Activated T-cell treated with anti-CD3 and anti-CD28 coated beads, Interleukin-2, amount 50 U/mL, for 24 hours (primary cell): Measurements from ENCODE around the gene ZDHHC13.

Experiments
- DNase-seq: peaks from one replicate; pipeline ENCODE4 v3.0.0-alpha.2; 2020
- H3K27ac Mint-ChIP-seq: 2 replicates; pipeline ENCODE4 v1.8.0; 2020; ENCODE audit warnings: mild to moderate bottlenecking, mixed read lengths
- H3K27me3 Mint-ChIP-seq: 2 replicates; pipeline ENCODE4 v1.8.0; 2020; ENCODE audit warnings: mixed read lengths
- H3K36me3 Mint-ChIP-seq: 2 replicates; pipeline ENCODE4 v1.8.0; 2020; ENCODE audit warnings: low read depth, mixed read lengths
- H3K4me1 Mint-ChIP-seq: 2 replicates; pipeline ENCODE4 v1.8.0; 2020; ENCODE audit warnings: low read depth, mixed read lengths
- H3K4me3 Mint-ChIP-seq: 2 replicates; pipeline ENCODE4 v1.8.0; 2020; ENCODE audit warnings: mild to moderate bottlenecking, moderate library complexity, mixed read lengths
- H3K9me3 Mint-ChIP-seq: 2 replicates; pipeline ENCODE4 v1.8.0; 2020; ENCODE audit warnings: mixed read lengths

ZDHHC13 gene

DNA sequence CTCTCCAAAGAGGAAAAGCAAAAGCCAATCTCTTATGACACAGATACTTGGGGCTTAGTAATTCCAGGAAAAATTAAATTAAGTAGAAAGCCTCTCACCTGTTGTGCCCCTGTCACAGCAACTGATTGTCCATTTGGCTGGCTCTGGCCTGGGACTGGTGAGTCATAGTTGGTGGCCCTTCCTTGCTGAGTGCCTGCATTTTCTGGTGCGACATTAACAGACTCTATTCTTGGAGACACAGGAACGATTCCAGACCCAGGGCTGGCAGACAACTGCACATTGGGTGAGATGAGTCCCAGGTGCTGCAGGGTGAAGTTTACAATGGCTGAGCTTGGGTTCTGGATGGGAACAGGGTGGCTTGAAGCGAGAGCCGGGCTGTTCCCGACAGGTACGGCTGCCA lies 108.2 kb downstream of the ZDHHC13 start:
- H3K27ac Mint-ChIP-seq = no peak overlapping the region
- H3K4me3 Mint-ChIP-seq = no peak overlapping the region
- peaks cover 45% of the 10 kb centered on the region for H3K36me3 Mint-ChIP-seq
- H3K9me3 Mint-ChIP-seq = no peaks in the 10 kb centered on the region
- no peak for DNase-seq
- H3K27me3 Mint-ChIP-seq = no peaks in the 10 kb centered on the region
- no peaks in the 10 kb centered on the region for H3K4me1 Mint-ChIP-seq

DNA sequence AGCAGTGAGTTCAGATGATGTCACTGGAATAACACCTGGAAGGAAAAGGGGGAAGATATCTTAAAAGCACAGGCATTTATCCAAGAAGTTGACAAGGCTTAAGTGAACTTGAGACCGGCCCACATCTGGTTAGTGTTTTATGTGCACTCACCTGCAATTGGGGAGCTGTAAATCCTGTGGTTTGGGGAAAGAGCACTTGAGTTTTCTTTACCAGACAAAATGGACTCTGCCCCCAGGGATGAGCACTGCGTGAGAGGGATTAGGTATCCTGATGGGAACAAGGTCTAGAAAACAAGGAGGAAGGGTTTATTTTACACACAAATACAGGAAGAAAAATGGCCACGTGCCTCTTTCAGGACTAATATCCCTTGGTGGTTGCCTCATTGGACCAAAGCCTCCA lies 108.6 kb downstream of the ZDHHC13 start:
- Mint-ChIP-seq H3K9me3 (no peaks in the 10 kb centered on the region), H3K4me3 (no peak overlapping the region), H3K4me1 (no peaks in the 10 kb centered on the region), H3K36me3 (peaks cover 50% of the 10 kb centered on the region), H3K27me3 (no peaks in the 10 kb centered on the region), H3K27ac (no peak overlapping the region)
- DNase-seq = no peak
